ENCODE results near the gene SH3PXD2B. TPM values are rescaled to one million over a fixed set of nuclear protein-coding genes. Genes with fewer than 3 reads are reported as not detected.
"Not testable (repeated sequence)": the region's sequence is repeated elsewhere in the genome, so short reads cannot be mapped to it uniquely, and the experiment has no call there.

The SH3PXD2B gene
- total and polyA plus RNA-seq, 2 of the 13 experiments (the other 11 are each of a cell fraction or from before 2014, with no cell fraction given): 3.4 to 4.6 TPM

GRCh38 chr5:172370237-172370640 is 84.1 kb downstream of the SH3PXD2B start:
- Histone ChIP-seq H3K9me3 (ENCODE audit: low read length) (peaks cover 15% of the 10 kb centered on the region), H2AFZ (ENCODE audit: low read length) (no peak overlapping the region), H3K79me2 (ENCODE audit: insufficient read depth, low read length) (no peaks in the 10 kb centered on the region), H3K4me3 (replicated peaks in 1 of 3; ENCODE audit: insufficient read depth in 1 of 3, low read depth in 2 of 3, low read length in 3 of 3) (no peak overlapping the region), H3K27me3 (ENCODE audit: control insufficient read depth in 1 of 2, insufficient read depth in 2 of 2, low read length in 2 of 2) (no peaks in the 10 kb centered on the region), H3K4me2 (ENCODE audit: low read depth, low read length) (no peak overlapping the region), H3K36me3 (replicated peaks in 1 of 2; ENCODE audit: control insufficient read depth in 1 of 2, insufficient read depth in 2 of 2, low read length in 2 of 2) (no peaks in the 10 kb centered on the region), H3K9ac (ENCODE audit: insufficient read depth, low read depth, low read length) (no peak overlapping the region), H3K4me1 (ENCODE audit: insufficient read depth, low read length) (no peaks in the 10 kb centered on the region), H4K20me1 (ENCODE audit: insufficient read depth, low read length) (no peaks in the 10 kb centered on the region), H3K27ac (ENCODE audit: extremely low read length, insufficient read depth, low read length) (no peak overlapping the region)
- in situ Hi-C loops (cut with HindIII; ENCODE audit: extremely low pct_ligation_motif_present, low pct_unique_long_range_greater_than_20kb): no loop called here
- DNase-seq (ENCODE audit: low spot score): no peak
- no peak for FAIRE-seq
- ATAC-seq: no peak
- TF ChIP-seq TARDBP (CRISPR knock-in tag; IDR thresholded peaks at IDR 0.05) (no peak), LCORL (IDR thresholded peaks at IDR 0.05) (no peak), LCORL (CRISPR knock-in tag; IDR thresholded peaks at IDR 0.05) (no peak), ZNF788 (CRISPR knock-in tag; IDR thresholded peaks at IDR 0.05; ENCODE audit: borderline replicate concordance) (no peak), ZSCAN12 (CRISPR knock-in tag; IDR thresholded peaks at IDR 0.05) (no peak), ZNF414 (CRISPR knock-in tag; IDR thresholded peaks at IDR 0.05) (no peak), ZNF770 (CRISPR knock-in tag; IDR thresholded peaks at IDR 0.05) (no peak), DNMT3B (CRISPR knock-in tag; conservative IDR thresholded peaks at IDR 0.05) (no peak)
- intact Hi-C loops (cut with micrococcal nuclease; ENCODE audit: unreplicated experiment): no loop called here
- BruUV-seq (replicated peaks): no TSS peak
- WGBS (ENCODE audit: low lambda C conversion rate): 98% methylated on average over 4 of the region's 4 CpGs
- ChIA-PET CTCF (ENCODE audit: low intra/inter-chr PET ratio, low total read pairs) (no interaction called here), POLR2A (no interaction called here)

- H3K36me3 ChIP-seq (replicated peaks in 1 of 2; ENCODE audit: control insufficient read depth in 1 of 2, insufficient read depth in 2 of 2, low read length in 2 of 2); H3K4me2 ChIP-seq (ENCODE audit: low read depth, low read length); H3K27me3 ChIP-seq (ENCODE audit: control insufficient read depth in 1 of 2, insufficient read depth in 2 of 2, low read length in 2 of 2); in situ Hi-C loops (cut with HindIII; ENCODE audit: extremely low pct_ligation_motif_present, low pct_unique_long_range_greater_than_20kb); FAIRE-seq; H3K4me1 ChIP-seq (ENCODE audit: insufficient read depth, low read length); H3K79me2 ChIP-seq (ENCODE audit: insufficient read depth, low read length); H3K27ac ChIP-seq (ENCODE audit: extremely low read length, insufficient read depth, low read length); CTCF ChIA-PET (ENCODE audit: low intra/inter-chr PET ratio, low total read pairs); POLR2A ChIA-PET; H2AFZ ChIP-seq (ENCODE audit: low read length); BruUV-seq (replicated peaks); intact Hi-C loops (cut with micrococcal nuclease; ENCODE audit: unreplicated experiment); ATAC-seq; DNase-seq (ENCODE audit: low spot score); H3K9ac ChIP-seq (ENCODE audit: insufficient read depth, low read depth, low read length); H3K4me3 ChIP-seq (replicated peaks in 1 of 3; ENCODE audit: insufficient read depth in 1 of 3, low read depth in 2 of 3, low read length in 3 of 3); H4K20me1 ChIP-seq (ENCODE audit: insufficient read depth, low read length): not testable (repeated sequence)
- peaks cover 15% of the 10 kb centered on the region for H3K9me3 ChIP-seq (ENCODE audit: low read length)
- WGBS (ENCODE audit: low lambda C conversion rate): 92% methylated on average over 3 of the region's 3 CpGs
Observed at GRCh38 chr5:172368699-172369098, 85.6 kb downstream of the SH3PXD2B start.
